ENCODE data around the gene GPR158.

- TF ChIP-seq YY1 (IDR thresholded peaks at IDR 0.05) (no peak), CTCF (IDR thresholded peaks at IDR 0.05; ENCODE audit: low read depth, low read length, missing input control) (no peak)
Measured at GRCh38 chr10:25436431-25436830, 261.6 kb downstream of the GPR158 start.
